Natural killer cell (primary cell): ENCODE measurements around the gene LIG4. TPM values are rescaled to one million over a fixed set of nuclear protein-coding genes. Genes with fewer than 3 reads are reported as not detected.

ENCODE experiments used
- ATAC-seq, 3 donors: fragments of 150-1000 bp in 2 of 3; fragments of 200-7000 bp in 1 of 3; cut with Tn5 transposase; 1 replicate in 1 of 3; 2 replicates in 2 of 3; pipeline ENCODE4 v1.10.0; 2021; ENCODE audit warnings: mild to moderate bottlenecking in 2 of 3, moderate library complexity in 2 of 3
- DNase-seq, 2 donors: peaks; one replicate each; pipeline versions ENCODE4 v3.0.0 to v3.0.0-alpha.2; 2013 to 2021; ENCODE audit warnings: mixed read lengths in 1 of 2
- H3K27ac ChIP-seq: one replicate; pipeline ENCODE4 v1.5.1; 2013; ENCODE audit warnings: mild to moderate bottlenecking, low read length
- H3K27me3 ChIP-seq: one replicate; pipeline ENCODE4 v1.6.1; 2013; ENCODE audit warnings: low read length; ENCODE audit not compliant: control insufficient read depth, insufficient read depth
- H3K36me3 ChIP-seq: one replicate; pipeline ENCODE4 v1.6.1; 2013; ENCODE audit warnings: low read length; ENCODE audit not compliant: control insufficient read depth, insufficient read depth
- H3K4me1 ChIP-seq: one replicate; pipeline ENCODE4 v1.6.1; 2013; ENCODE audit warnings: low read length; ENCODE audit not compliant: control insufficient read depth, insufficient read depth
- H3K4me3 ChIP-seq: one replicate; pipeline ENCODE4 v1.5.1; 2013; ENCODE audit warnings: low read length
- H3K9me3 ChIP-seq: one replicate; pipeline ENCODE4 v1.6.1; 2013; ENCODE audit warnings: low read length; ENCODE audit not compliant: control insufficient read depth, insufficient read depth
- H3K27ac Mint-ChIP-seq, 2 donors: one replicate each; pipeline ENCODE4 v1.8.0; 2022; ENCODE audit warnings: mild to moderate bottlenecking in 2 of 2, mixed read lengths in 2 of 2, moderate library complexity in 1 of 2
- H3K27me3 Mint-ChIP-seq, 2 donors: one replicate each; pipeline ENCODE4 v1.8.0; 2022; ENCODE audit warnings: low read depth in 2 of 2, mixed read lengths in 2 of 2
- H3K36me3 Mint-ChIP-seq: one replicate; pipeline ENCODE4 v1.8.0; 2022; ENCODE audit warnings: mixed read lengths
- H3K4me1 Mint-ChIP-seq, 2 donors: one replicate each; pipeline ENCODE4 v1.8.0; 2022; ENCODE audit warnings: mixed read lengths in 2 of 2
- H3K4me3 Mint-ChIP-seq: one replicate; pipeline ENCODE4 v1.8.0; 2022; ENCODE audit warnings: mild to moderate bottlenecking, moderate library complexity, mixed read lengths
- H3K9me3 Mint-ChIP-seq, 2 donors: one replicate each; pipeline ENCODE4 v1.8.0; 2022; ENCODE audit warnings: mixed read lengths in 2 of 2
- WGBS: methylation state at CpG from one replicate; pipeline ENCODE4 v1.1.7; 2013; ENCODE audit warnings: missing lambda C conversion rate; ENCODE audit not compliant: insufficient coverage; 5-methylcytosine and 5-hydroxymethylcytosine counted together
- intact Hi-C: fragments of 100-400 bp; cut with micrococcal nuclease; formaldehyde crosslinking; loops from one replicate; pipeline ENCODE4 v1.14.2; 2022
- total RNA-seq, 4 donors: library from RNA; stranded (reverse); fragments of 120-200 nt in 1 of 4; gene quantifications; one replicate each; pipeline versions ENCODE4 v1.2.3 to v1.2.4, GENCODE V29; 2013 to 2022
- TF ChIP-seq, protein P1 (sequence below): fragments of 200-600 bp; IDR thresholded peaks from one replicate; pipeline ENCODE4 v1.8.0; 2022; ENCODE audit warnings: antibody characterized with exemption

LIG4 gene
- 1 to 10 TPM; 7.7 to 8.5 (median 7.9) TPM for total RNA-seq
- 18.9 TPM for total RNA-seq (2013)

DNA sequence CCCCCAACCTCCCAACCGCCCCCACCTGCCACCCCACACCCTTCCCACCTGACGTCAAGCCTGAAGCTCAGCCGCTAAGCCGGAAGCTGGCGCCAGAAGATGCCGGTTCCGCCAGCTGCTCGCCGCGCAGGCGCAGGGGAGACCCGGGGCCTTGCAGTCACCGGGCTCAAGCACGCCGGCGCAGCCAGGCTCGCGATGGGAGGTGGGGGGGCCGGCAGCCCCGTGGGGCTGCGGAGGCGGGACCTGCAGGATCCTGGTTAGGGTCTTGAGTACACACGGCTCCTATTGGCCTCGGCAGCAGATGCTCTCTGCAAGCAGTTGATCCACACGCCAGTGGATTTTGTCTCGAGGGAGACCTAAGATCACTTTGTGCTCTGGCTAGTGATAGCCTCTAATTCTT lies at the start of gene LIG4:
TSS of gene LIG4 (minus strand) at position 101 of the 400 bp plus-strand sequence. CDS start 4,268 bp downstream, outside the sequence.
- ATAC-seq (peak; percentile 75 to 86 (median 77)), DNase-seq (peak; percentile 87 to 98)
- H3K27ac ChIP-seq: peak within 1 kb of the TSS; percentile 55
- no peaks in the 10 kb centered on the region for H3K9me3 ChIP-seq
- Mint-ChIP-seq H3K27me3 (no peaks in the 10 kb centered on the region), H3K4me3 (peak within 1 kb of the TSS; percentile 97), H3K36me3 (peaks cover 14% of the 10 kb centered on the region), H3K27ac (peak within 1 kb of the TSS; percentile 95 to 100), H3K4me1 (peaks cover 37 to 42% of the 10 kb centered on the region in 2 donors), H3K9me3 (no peaks in the 10 kb centered on the region)
- H3K4me1 ChIP-seq: peaks cover 21% of the 10 kb centered on the region
- 0% methylated on average over 25 of the region's 26 CpGs for WGBS
- H3K36me3 ChIP-seq: peaks cover 6% of the 10 kb centered on the region
- H3K27me3 ChIP-seq: no peaks in the 10 kb centered on the region
- TF ChIP-seq, protein P1, sequence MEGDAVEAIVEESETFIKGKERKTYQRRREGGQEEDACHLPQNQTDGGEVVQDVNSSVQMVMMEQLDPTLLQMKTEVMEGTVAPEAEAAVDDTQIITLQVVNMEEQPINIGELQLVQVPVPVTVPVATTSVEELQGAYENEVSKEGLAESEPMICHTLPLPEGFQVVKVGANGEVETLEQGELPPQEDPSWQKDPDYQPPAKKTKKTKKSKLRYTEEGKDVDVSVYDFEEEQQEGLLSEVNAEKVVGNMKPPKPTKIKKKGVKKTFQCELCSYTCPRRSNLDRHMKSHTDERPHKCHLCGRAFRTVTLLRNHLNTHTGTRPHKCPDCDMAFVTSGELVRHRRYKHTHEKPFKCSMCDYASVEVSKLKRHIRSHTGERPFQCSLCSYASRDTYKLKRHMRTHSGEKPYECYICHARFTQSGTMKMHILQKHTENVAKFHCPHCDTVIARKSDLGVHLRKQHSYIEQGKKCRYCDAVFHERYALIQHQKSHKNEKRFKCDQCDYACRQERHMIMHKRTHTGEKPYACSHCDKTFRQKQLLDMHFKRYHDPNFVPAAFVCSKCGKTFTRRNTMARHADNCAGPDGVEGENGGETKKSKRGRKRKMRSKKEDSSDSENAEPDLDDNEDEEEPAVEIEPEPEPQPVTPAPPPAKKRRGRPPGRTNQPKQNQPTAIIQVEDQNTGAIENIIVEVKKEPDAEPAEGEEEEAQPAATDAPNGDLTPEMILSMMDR: no peak
- peak within 1 kb of the TSS; percentile 45 for H3K4me3 ChIP-seq
- intact Hi-C loops: no loop called here

DNA sequence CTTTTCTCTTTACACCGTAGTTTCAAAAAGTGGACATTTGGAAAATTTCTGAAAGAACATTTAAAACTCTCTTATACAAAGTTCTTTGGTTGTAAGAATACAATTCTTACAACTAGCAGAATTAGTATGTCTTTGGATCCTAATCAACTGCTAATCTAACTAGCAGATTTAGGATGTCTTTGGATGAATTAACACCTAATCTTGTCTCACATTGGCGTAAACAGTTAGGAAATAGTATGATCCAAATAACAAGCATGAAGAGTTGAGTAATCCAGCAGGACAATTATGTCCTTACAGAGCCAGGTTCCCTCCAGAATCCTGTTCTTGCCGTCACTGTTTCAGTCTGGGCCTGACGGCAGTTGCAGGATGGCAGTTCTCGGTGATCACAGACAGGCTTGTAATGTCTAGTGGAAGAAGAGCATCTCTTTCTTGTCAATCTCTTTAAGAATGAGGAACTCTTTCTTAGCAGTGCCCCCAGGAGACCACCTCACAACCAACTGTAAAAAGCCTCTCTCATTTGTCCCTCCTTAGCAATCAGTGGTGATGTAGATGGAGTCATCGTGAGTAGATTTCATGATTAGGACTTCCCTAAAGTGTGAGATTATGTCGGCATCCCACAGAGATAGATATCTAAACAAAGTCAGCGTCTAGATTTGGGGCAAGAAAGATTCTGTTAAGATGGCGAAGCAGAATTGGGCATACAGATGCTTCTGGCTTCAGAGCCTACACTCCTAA lies 48.5 kb upstream of the LIG4 start:
- Histone ChIP-seq H3K27ac (no peak overlapping the region), H3K4me1 (peaks cover 2% of the 10 kb centered on the region), H3K4me3 (no peak overlapping the region), H3K9me3 (no peaks in the 10 kb centered on the region), H3K27me3 (no peaks in the 10 kb centered on the region), H3K36me3 (no peaks in the 10 kb centered on the region)
- DNase-seq (no peak), ATAC-seq (peak in 1 of 3 donors; percentile 68)
- H3K9me3 Mint-ChIP-seq: no peaks in the 10 kb centered on the region
- intact Hi-C loops: no loop called here
- H3K27me3 Mint-ChIP-seq: no peaks in the 10 kb centered on the region
- no peak overlapping the region for H3K27ac Mint-ChIP-seq
- H3K4me1 Mint-ChIP-seq: peaks cover 14 to 15% of the 10 kb centered on the region in 2 donors
- TF ChIP-seq, protein P1: no peak
- H3K4me3 Mint-ChIP-seq: no peak overlapping the region
- H3K36me3 Mint-ChIP-seq: no peaks in the 10 kb centered on the region
- WGBS: 94% methylated on average over 8 of the region's 9 CpGs

DNA sequence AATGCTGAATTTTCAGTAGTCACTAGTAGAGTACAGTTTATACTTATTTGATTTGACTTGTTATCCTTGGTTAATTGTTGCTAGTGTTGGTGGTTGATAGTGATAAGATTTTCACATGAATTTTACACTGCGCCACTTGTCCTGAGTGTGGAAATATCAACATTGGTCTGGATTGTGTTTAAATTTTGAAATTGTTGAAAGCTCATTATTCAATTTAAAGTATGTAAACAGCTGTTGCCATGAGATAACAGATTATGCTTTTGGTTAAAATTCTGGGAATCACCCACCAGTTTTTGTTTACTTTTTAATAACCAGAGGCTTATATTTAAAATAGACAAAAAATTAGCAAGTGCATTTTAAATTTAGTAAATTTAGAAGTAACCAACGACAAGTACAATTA lies 41.9 kb upstream of the LIG4 start:
- Mint-ChIP-seq H3K4me1 (no peaks in the 10 kb centered on the region), H3K4me3 (no peak overlapping the region), H3K27me3 (no peaks in the 10 kb centered on the region), H3K27ac (no peak overlapping the region), H3K9me3 (no peaks in the 10 kb centered on the region), H3K36me3 (no peaks in the 10 kb centered on the region)
- TF ChIP-seq, protein P1: no peak
- Histone ChIP-seq H3K36me3 (no peaks in the 10 kb centered on the region), H3K4me3 (no peak overlapping the region), H3K27ac (no peak overlapping the region), H3K4me1 (no peaks in the 10 kb centered on the region), H3K27me3 (no peaks in the 10 kb centered on the region), H3K9me3 (no peaks in the 10 kb centered on the region)
- DNase-seq (no peak), ATAC-seq (no peak)
- 100% methylated on average over 1 of the region's 2 CpGs for WGBS
- intact Hi-C loops: no loop called here

DNA sequence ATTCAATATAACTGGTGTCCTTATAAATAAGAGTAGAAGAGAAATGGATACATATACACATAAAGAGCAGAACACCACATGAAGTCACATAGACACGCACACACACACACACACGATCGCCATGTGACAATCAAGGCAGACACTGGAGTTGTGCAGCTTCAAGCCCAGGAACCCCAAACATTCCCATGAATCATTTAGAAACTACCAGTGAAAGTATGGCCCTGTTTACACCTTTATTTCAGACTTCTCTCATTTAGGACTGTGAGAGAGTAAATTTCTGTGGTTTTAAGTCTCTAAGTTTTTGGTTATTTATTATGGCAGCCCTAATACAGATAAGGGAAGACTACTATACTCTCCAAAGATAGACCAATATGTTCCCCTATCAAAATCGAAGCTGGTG lies 33.8 kb upstream of the LIG4 start:
- Histone ChIP-seq H3K27ac (no peak overlapping the region), H3K36me3 (no peaks in the 10 kb centered on the region), H3K4me1 (no peaks in the 10 kb centered on the region), H3K4me3 (no peak overlapping the region), H3K9me3 (no peaks in the 10 kb centered on the region), H3K27me3 (no peaks in the 10 kb centered on the region)
- Mint-ChIP-seq H3K4me3 (no peak overlapping the region), H3K27me3 (no peaks in the 10 kb centered on the region), H3K27ac (no peak overlapping the region), H3K36me3 (no peaks in the 10 kb centered on the region), H3K4me1 (no peaks in the 10 kb centered on the region), H3K9me3 (peaks cover 2 to 17% of the 10 kb centered on the region in 2 donors)
- intact Hi-C loops: no loop called here
- WGBS: 95% methylated on average over 3 of the region's 4 CpGs
- TF ChIP-seq, protein P1: no peak
- DNase-seq (no peak), ATAC-seq (no peak)
